Measurements from ENCODE around the gene C1S. TPM values are rescaled to one million over a fixed set of nuclear protein-coding genes. Genes with fewer than 3 reads are reported as not detected.

C1S gene
- total and polyA plus RNA-seq, 2 experiments from 2014 or later: 120 to 143 TPM

GRCh38 chr12:7114851-7115250 is 54.3 kb downstream of the C1S start:
- Histone ChIP-seq H3K4me3 (no peak overlapping the region), H3K36me3 (replicated peaks; ENCODE audit: insufficient read depth, low read depth) (no peaks in the 10 kb centered on the region), H3K4me1 (ENCODE audit: insufficient read depth) (peaks cover 4% of the 10 kb centered on the region), H2AFZ (no peak overlapping the region), H3K79me2 (peaks cover 11% of the 10 kb centered on the region), H4K20me1 (ENCODE audit: insufficient read depth, poor library complexity, severe bottlenecking) (no peaks in the 10 kb centered on the region), H3K27me3 (no peaks in the 10 kb centered on the region), H3K9me3 (ENCODE audit: low read depth) (no peaks in the 10 kb centered on the region), H3K4me2 (no peak overlapping the region), H3K9me2 (replicated peaks; ENCODE audit: insufficient read depth) (no peaks in the 10 kb centered on the region), H3K27ac (no peak overlapping the region)
- DNase-seq (ENCODE audit: low spot score): no peak
- 94% methylated on average over 6 of the region's 6 CpGs for WGBS (ENCODE audit: low lambda C conversion rate, missing lambda C conversion rate)
- TF ChIP-seq CTCF (IDR thresholded peaks at IDR 0.05; ENCODE audit: poor library complexity) (no peak), EZH2 (IDR thresholded peaks at IDR 0.05; ENCODE audit: borderline replicate concordance) (no peak), EZH2phosphoT487 (IDR thresholded peaks at IDR 0.05; ENCODE audit: low read depth, severe bottlenecking, unreplicated experiment) (no peak)

GRCh38 chr12:7116196-7116595 is 55.7 kb downstream of the C1S start:
- Histone ChIP-seq H3K79me2 (peaks cover 2% of the 10 kb centered on the region), H2AFZ (no peak overlapping the region), H3K4me3 (no peak overlapping the region), H3K27me3 (no peaks in the 10 kb centered on the region), H3K9me3 (ENCODE audit: low read depth) (no peaks in the 10 kb centered on the region), H3K36me3 (replicated peaks; ENCODE audit: insufficient read depth, low read depth) (no peaks in the 10 kb centered on the region), H3K4me1 (ENCODE audit: insufficient read depth) (peaks cover 4% of the 10 kb centered on the region), H3K4me2 (no peak overlapping the region), H3K27ac (no peak overlapping the region), H4K20me1 (ENCODE audit: insufficient read depth, poor library complexity, severe bottlenecking) (no peaks in the 10 kb centered on the region), H3K9me2 (replicated peaks; ENCODE audit: insufficient read depth) (no peaks in the 10 kb centered on the region)
- TF ChIP-seq EZH2phosphoT487 (IDR thresholded peaks at IDR 0.05; ENCODE audit: low read depth, severe bottlenecking, unreplicated experiment): no peak
- no peak for TF ChIP-seq CTCF (IDR thresholded peaks at IDR 0.05; ENCODE audit: poor library complexity)
- no peak for TF ChIP-seq EZH2 (IDR thresholded peaks at IDR 0.05; ENCODE audit: borderline replicate concordance)
- 89% methylated on average over 3 of the region's 3 CpGs for WGBS (ENCODE audit: low lambda C conversion rate, missing lambda C conversion rate)
- no peak for DNase-seq (ENCODE audit: low spot score)

GRCh38 chr12:7116916-7117315 is 56.4 kb downstream of the C1S start:
- H3K4me1 ChIP-seq (ENCODE audit: insufficient read depth): peaks cover 4% of the 10 kb centered on the region
- H3K36me3 ChIP-seq (replicated peaks; ENCODE audit: insufficient read depth, low read depth): no peaks in the 10 kb centered on the region
- TF ChIP-seq CTCF (IDR thresholded peaks at IDR 0.05; ENCODE audit: poor library complexity): no peak
- TF ChIP-seq EZH2phosphoT487 (IDR thresholded peaks at IDR 0.05; ENCODE audit: low read depth, severe bottlenecking, unreplicated experiment): no peak
- no peak for TF ChIP-seq EZH2 (IDR thresholded peaks at IDR 0.05; ENCODE audit: borderline replicate concordance)
- no peak overlapping the region for H3K27ac ChIP-seq
- no peaks in the 10 kb centered on the region for H3K9me3 ChIP-seq (ENCODE audit: low read depth)
- H3K4me3 ChIP-seq: no peak overlapping the region
- 95% methylated on average over 9 of the region's 9 CpGs for WGBS (ENCODE audit: low lambda C conversion rate, missing lambda C conversion rate)
- DNase-seq (ENCODE audit: low spot score): no peak
- no peak overlapping the region for H3K4me2 ChIP-seq
- no peaks in the 10 kb centered on the region for H4K20me1 ChIP-seq (ENCODE audit: insufficient read depth, poor library complexity, severe bottlenecking)
- no peaks in the 10 kb centered on the region for H3K9me2 ChIP-seq (replicated peaks; ENCODE audit: insufficient read depth)
- no peak overlapping the region for H2AFZ ChIP-seq
- no peaks in the 10 kb centered on the region for H3K27me3 ChIP-seq
- no peaks in the 10 kb centered on the region for H3K79me2 ChIP-seq

- Histone ChIP-seq H3K27me3 (no peaks in the 10 kb centered on the region), H3K9me2 (replicated peaks; ENCODE audit: insufficient read depth) (no peaks in the 10 kb centered on the region), H4K20me1 (ENCODE audit: insufficient read depth, poor library complexity, severe bottlenecking) (no peaks in the 10 kb centered on the region), H3K36me3 (replicated peaks; ENCODE audit: insufficient read depth, low read depth) (no peaks in the 10 kb centered on the region), H2AFZ (no peak overlapping the region), H3K79me2 (no peaks in the 10 kb centered on the region), H3K4me1 (ENCODE audit: insufficient read depth) (peaks cover 4% of the 10 kb centered on the region), H3K4me2 (no peak overlapping the region), H3K9me3 (ENCODE audit: low read depth) (no peaks in the 10 kb centered on the region), H3K27ac (no peak overlapping the region), H3K4me3 (no peak overlapping the region)
- TF ChIP-seq EZH2phosphoT487 (IDR thresholded peaks at IDR 0.05; ENCODE audit: low read depth, severe bottlenecking, unreplicated experiment) (no peak), CTCF (IDR thresholded peaks at IDR 0.05; ENCODE audit: poor library complexity) (no peak), EZH2 (IDR thresholded peaks at IDR 0.05; ENCODE audit: borderline replicate concordance) (no peak)
- 91% methylated on average over 3 of the region's 3 CpGs for WGBS (ENCODE audit: low lambda C conversion rate, missing lambda C conversion rate)
- DNase-seq (ENCODE audit: low spot score): no peak
Observed at GRCh38 chr12:7117670-7118069, 57.2 kb downstream of the C1S start.
